Measurements from ENCODE around the gene TTLL6. TPM values are rescaled to one million over a fixed set of nuclear protein-coding genes. Genes with fewer than 3 reads are reported as not detected.

The TTLL6 gene
- total and polyA plus RNA-seq, 9 of the 15 experiments (the other 6 are each of a cell fraction or from before 2014, with no cell fraction given) = 0.05 TPM; not detected in 8

DNA sequence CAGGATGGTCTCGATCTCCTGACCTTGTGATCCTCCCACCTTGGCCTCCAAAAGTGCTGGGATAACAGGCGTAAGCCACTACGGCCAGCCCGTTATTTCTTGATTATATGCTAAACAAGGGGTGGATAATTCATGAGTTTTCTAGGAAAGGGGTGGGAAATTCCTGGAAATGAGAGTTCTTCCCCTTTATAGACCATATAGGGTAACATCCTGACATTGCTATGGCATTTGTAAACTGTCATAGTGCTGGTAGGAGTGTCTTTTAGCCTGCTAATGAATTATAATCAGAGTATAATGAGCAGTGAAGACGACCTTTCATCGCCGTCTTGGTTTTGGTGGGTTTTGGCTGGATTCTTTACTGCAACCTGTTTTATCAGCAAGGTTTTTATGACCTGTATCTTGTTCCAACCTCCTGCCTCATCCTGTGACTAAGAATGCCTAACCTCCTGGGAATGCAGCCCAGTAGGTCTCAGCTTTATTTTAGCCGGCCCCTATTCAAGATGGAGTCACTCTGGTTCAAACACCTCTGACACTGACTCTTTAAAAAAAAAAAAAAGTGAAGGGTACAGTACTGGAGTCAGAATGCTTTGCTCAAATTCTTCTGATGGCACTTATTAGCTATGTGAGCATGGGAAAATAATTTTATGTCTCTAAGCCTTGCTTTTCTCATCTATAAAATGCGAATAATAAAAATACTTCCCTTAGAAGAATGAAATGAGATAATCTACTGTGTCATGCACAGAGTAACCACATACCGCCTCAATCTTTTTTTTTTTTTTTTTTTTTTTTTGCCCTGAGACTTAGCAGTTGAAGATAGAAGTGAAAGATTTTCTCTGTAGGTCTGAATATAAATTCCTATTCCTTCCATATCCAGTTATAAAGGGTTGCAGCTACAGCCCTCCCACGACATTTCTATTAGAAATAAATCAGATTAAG, 8.7 kb upstream of the TTLL6 start (continued):
- TF ChIP-seq GABPA (tag; conservative IDR thresholded peaks at IDR 0.05; ENCODE audit: low read depth) = peak; percentile 69
- peak; percentile 79; the same call in 1 of the 2 replicates for TF ChIP-seq ZNF551 (CRISPR knock-in tag; IDR thresholded peaks at IDR 0.05)
- TF ChIP-seq, protein P1, sequence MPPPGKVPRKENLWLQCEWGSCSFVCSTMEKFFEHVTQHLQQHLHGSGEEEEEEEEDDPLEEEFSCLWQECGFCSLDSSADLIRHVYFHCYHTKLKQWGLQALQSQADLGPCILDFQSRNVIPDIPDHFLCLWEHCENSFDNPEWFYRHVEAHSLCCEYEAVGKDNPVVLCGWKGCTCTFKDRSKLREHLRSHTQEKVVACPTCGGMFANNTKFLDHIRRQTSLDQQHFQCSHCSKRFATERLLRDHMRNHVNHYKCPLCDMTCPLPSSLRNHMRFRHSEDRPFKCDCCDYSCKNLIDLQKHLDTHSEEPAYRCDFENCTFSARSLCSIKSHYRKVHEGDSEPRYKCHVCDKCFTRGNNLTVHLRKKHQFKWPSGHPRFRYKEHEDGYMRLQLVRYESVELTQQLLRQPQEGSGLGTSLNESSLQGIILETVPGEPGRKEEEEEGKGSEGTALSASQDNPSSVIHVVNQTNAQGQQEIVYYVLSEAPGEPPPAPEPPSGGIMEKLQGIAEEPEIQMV (tag; conservative IDR thresholded peaks at IDR 0.05; ENCODE audit: low read depth) = peak; percentile 96
- TF ChIP-seq NR4A1 (CRISPR knock-in tag; IDR thresholded peaks at IDR 0.05) = peak; percentile 93
- peak; percentile 99 for TF ChIP-seq NR4A1 (tag; IDR thresholded peaks at IDR 0.05)
- TF ChIP-seq, protein P2, sequence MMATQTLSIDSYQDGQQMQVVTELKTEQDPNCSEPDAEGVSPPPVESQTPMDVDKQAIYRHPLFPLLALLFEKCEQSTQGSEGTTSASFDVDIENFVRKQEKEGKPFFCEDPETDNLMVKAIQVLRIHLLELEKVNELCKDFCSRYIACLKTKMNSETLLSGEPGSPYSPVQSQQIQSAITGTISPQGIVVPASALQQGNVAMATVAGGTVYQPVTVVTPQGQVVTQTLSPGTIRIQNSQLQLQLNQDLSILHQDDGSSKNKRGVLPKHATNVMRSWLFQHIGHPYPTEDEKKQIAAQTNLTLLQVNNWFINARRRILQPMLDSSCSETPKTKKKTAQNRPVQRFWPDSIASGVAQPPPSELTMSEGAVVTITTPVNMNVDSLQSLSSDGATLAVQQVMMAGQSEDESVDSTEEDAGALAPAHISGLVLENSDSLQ (IDR thresholded peaks at IDR 0.05) = peak; percentile 84
- TF ChIP-seq DMBX1 (CRISPR knock-in tag; IDR thresholded peaks at IDR 0.05; ENCODE audit: borderline replicate concordance) = peak; percentile 99
- TF ChIP-seq ZNF253 (CRISPR knock-in tag; conservative IDR thresholded peaks at IDR 0.05) = peak; percentile 81
- TF ChIP-seq SMARCC2 (IDR thresholded peaks at IDR 0.05; ENCODE audit: low read depth) = no peak
- peak; percentile 86; the same call in 1 of the 2 replicates for TF ChIP-seq PPARD (CRISPR knock-in tag; IDR thresholded peaks at IDR 0.05)
- TF ChIP-seq ZNF644 (tag; IDR thresholded peaks at IDR 0.05; ENCODE audit: low read depth) = peak; percentile 99
- peak; percentile 99 for TF ChIP-seq BACH1 (tag; IDR thresholded peaks at IDR 0.05)
- TF ChIP-seq EZH2 (IDR thresholded peaks at IDR 0.05; ENCODE audit: borderline replicate concordance, low read depth, low read length) = no peak
- peak; percentile 96 for TF ChIP-seq ZNF445 (CRISPR knock-in tag; IDR thresholded peaks at IDR 0.05; ENCODE audit: low read depth)
- TF ChIP-seq ESRRB (CRISPR knock-in tag; IDR thresholded peaks at IDR 0.05; ENCODE audit: borderline replicate concordance) = peak; percentile 89
- peak; percentile 79; the same call in 1 of the 2 replicates for TF ChIP-seq GABPB2 (CRISPR knock-in tag; conservative IDR thresholded peaks at IDR 0.05)
- TF ChIP-seq, protein P3, sequence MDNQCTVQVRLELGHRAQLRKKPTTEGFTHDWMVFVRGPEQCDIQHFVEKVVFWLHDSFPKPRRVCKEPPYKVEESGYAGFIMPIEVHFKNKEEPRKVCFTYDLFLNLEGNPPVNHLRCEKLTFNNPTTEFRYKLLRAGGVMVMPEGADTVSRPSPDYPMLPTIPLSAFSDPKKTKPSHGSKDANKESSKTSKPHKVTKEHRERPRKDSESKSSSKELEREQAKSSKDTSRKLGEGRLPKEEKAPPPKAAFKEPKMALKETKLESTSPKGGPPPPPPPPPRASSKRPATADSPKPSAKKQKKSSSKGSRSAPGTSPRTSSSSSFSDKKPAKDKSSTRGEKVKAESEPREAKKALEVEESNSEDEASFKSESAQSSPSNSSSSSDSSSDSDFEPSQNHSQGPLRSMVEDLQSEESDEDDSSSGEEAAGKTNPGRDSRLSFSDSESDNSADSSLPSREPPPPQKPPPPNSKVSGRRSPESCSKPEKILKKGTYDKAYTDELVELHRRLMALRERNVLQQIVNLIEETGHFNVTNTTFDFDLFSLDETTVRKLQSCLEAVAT (IDR thresholded peaks at IDR 0.05) = no peak
- peak; percentile 79 for TF ChIP-seq FOSL1 (tag; conservative IDR thresholded peaks at IDR 0.05)
- no peak for TF ChIP-seq PTBP1 (IDR thresholded peaks at IDR 0.05; ENCODE audit: low read depth, low read length)
- peak; percentile 99 for TF ChIP-seq MEF2D (tag; conservative IDR thresholded peaks at IDR 0.05; ENCODE audit: low read depth)
- peak; percentile 95 for TF ChIP-seq POLR2H (tag; IDR thresholded peaks at IDR 0.05; ENCODE audit: low read depth)
- TF ChIP-seq DIDO1 (tag; IDR thresholded peaks at IDR 0.05; ENCODE audit: low read depth) = peak; percentile 95
- peak; percentile 94 for TF ChIP-seq ZBTB17 (CRISPR knock-in tag; IDR thresholded peaks at IDR 0.05)
- TF ChIP-seq HIVEP1 (CRISPR knock-in tag; IDR thresholded peaks at IDR 0.05) = peak; percentile 95
- peak in 1 of 2 experiments; percentile 98; a peak in 2 of 4 replicates for TF ChIP-seq TEAD1 (CRISPR knock-in tag; IDR thresholded peaks at IDR 0.05)
